ENCODE results near the gene AMER2. TPM values are rescaled to one million over a fixed set of nuclear protein-coding genes. Genes with fewer than 3 reads are reported as not detected.

The AMER2 gene
- total and polyA plus RNA-seq, 7 experiments from 2014 or later: 0.05 TPM; not detected in 6

DNA sequence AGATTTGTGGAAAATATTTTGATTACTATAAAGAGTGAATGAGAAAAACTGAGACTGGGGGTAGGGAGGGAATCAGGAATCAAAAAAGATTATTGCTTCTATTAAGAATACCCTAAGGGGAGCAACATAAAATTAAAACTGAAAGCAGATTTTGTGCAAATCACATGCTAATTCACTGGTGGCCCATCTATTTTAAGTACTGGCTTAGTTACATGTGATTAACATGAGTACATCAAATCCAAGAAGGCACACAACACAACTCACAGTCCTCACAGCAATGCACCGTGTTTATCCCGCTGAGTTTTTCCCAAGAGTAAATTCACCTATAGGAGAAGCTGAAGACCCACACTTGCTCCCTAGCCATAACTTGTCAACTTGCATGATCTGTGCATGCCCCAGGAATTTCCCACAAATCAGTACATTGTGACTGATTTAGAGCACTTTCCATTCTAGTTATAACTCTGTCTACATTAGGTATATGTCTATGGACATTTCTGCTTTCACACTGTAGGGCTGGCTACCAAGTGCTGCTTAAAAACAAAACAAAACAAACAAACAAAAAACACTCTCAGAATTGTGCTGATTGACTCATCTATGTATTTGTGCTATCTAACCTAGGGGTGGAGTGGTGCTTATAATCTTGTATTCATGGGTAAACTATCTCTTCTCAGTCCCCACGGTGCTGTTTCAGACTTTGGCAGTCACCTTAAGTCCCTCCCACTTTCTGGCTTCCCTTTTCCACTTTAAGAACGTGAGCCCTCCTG, 24.3 kb downstream of the AMER2 start:
- Mint-ChIP-seq H3K27ac (no peak overlapping the region), H3K4me1 (no peaks in the 10 kb centered on the region), H3K4me3 (no peak overlapping the region), H3K36me3 (no peaks in the 10 kb centered on the region), H3K9me3 (peaks cover 0 to 7% (median 4%) of the 10 kb centered on the region in 11 donors), H3K27me3 (peaks cover 14 to 38% (median 23%) of the 10 kb centered on the region in 5 donors)
- H3K27ac ChIP-seq (ENCODE audit: low read depth, low read length): no peak overlapping the region
- no peaks in the 10 kb centered on the region for H3K27me3 ChIP-seq (ENCODE audit: control insufficient read depth in 2 of 2, insufficient read depth in 2 of 2, low read length in 2 of 2)
- H3K36me3 ChIP-seq (ENCODE audit: control insufficient read depth in 2 of 3, insufficient read depth in 3 of 3, low read length in 3 of 3): no peaks in the 10 kb centered on the region
- no peaks in the 10 kb centered on the region for H3K9me3 ChIP-seq (ENCODE audit: control insufficient read depth in 2 of 3, low read length in 3 of 3)
- H3K4me1 ChIP-seq (ENCODE audit: control insufficient read depth in 2 of 2, insufficient read depth in 2 of 2, low read length in 2 of 2): no peaks in the 10 kb centered on the region
- DNase-seq (no peak), ATAC-seq (no peak)
- ChIA-PET POLR2A (no interaction called here), CTCF (no interaction called here)
- intact Hi-C loops (cut with micrococcal nuclease): no loop called here
- H3K4me3 ChIP-seq (ENCODE audit: low read length): no peak overlapping the region

DNA sequence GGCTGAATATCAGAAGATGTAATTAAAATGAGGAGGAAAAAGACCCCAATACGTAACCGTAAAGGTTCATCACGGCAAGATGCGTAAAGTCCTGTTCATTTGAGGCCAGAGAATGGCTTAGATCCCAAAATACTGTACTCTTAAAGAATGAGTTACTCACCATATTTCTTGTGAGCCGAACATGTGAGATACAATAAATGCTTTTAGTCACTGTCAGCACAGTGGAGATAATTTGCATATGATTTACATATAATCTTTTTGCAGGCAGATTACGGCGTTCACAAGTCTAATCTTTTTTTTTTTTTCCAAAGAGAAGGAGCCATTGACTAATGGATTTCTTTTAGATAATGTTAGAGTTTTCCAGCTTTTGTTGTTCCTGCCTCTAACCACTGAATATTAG, 28.4 kb downstream of the AMER2 start:
- DNase-seq (no peak), ATAC-seq (no peak)

DNA sequence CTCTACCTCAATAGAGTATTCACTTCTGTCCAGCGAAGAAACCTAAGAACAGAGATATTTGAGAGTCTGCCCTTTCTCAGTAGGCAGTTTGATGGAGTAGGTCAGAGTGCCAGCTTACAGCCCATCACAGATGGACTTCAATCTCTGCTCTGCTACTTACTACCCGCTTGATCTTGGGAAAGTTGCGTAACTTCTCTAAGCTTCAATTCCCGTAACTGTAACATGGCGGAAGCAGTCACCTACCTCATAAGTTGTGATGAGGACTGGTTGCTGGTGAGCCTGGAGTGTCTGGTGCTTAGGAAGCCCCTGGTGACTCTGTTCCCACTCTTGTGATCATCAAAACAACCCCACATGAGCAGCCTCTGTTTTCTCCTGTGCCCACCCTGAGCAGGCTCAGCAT, 31.0 kb downstream of the AMER2 start:
- CTCF ChIA-PET: interaction anchor here (0.7 kb wide), 1 partner anchor 146 kb away, joined by 3 read pairs; no protein-coding TSS in a partner anchor
- Mint-ChIP-seq H3K27me3 (peaks cover 24 to 54% (median 34%) of the 10 kb centered on the region in 5 donors), H3K4me1 (peaks cover 0 to 3% (median 0%) of the 10 kb centered on the region in 7 donors), H3K36me3 (peaks cover 0 to 4% (median 0%) of the 10 kb centered on the region in 5 donors), H3K9me3 (peaks cover 0 to 8% (median 0%) of the 10 kb centered on the region in 11 donors), H3K27ac (no peak overlapping the region), H3K4me3 (no peak overlapping the region)
- Histone ChIP-seq H3K36me3 (ENCODE audit: control insufficient read depth in 2 of 3, insufficient read depth in 3 of 3, low read length in 3 of 3) (no peaks in the 10 kb centered on the region), H3K9me3 (ENCODE audit: control insufficient read depth in 2 of 3, low read length in 3 of 3) (no peaks in the 10 kb centered on the region), H3K27ac (ENCODE audit: low read depth, low read length) (no peak overlapping the region), H3K27me3 (ENCODE audit: control insufficient read depth in 2 of 2, insufficient read depth in 2 of 2, low read length in 2 of 2) (no peaks in the 10 kb centered on the region), H3K4me1 (ENCODE audit: control insufficient read depth in 2 of 2, insufficient read depth in 2 of 2, low read length in 2 of 2) (no peaks in the 10 kb centered on the region), H3K4me3 (ENCODE audit: low read length) (no peak overlapping the region)
- ATAC-seq (no peak), DNase-seq (no peak)
- POLR2A ChIA-PET: no interaction called here
- intact Hi-C loops (cut with micrococcal nuclease): no loop called here

More for the DNA sequence above, 28.4 kb downstream of the AMER2 start:
- H3K4me1 Mint-ChIP-seq: no peaks in the 10 kb centered on the region
- no peak overlapping the region for H3K4me3 Mint-ChIP-seq
- H3K9me3 ChIP-seq (ENCODE audit: control insufficient read depth in 2 of 3, low read length in 3 of 3): no peaks in the 10 kb centered on the region
- no peaks in the 10 kb centered on the region for H3K36me3 ChIP-seq (ENCODE audit: control insufficient read depth in 2 of 3, insufficient read depth in 3 of 3, low read length in 3 of 3)
- H3K9me3 Mint-ChIP-seq: peaks cover 0 to 6% (median 0%) of the 10 kb centered on the region in 11 donors
- POLR2A ChIA-PET: no interaction called here
- H3K27me3 Mint-ChIP-seq: peaks cover 12 to 30% (median 18%) of the 10 kb centered on the region in 5 donors
- no peaks in the 10 kb centered on the region for H3K27me3 ChIP-seq (ENCODE audit: control insufficient read depth in 2 of 2, insufficient read depth in 2 of 2, low read length in 2 of 2)
- CTCF ChIA-PET: no interaction called here
- no peak overlapping the region for H3K27ac Mint-ChIP-seq
- H3K27ac ChIP-seq (ENCODE audit: low read depth, low read length): no peak overlapping the region
- H3K4me3 ChIP-seq (ENCODE audit: low read length): no peak overlapping the region
- H3K36me3 Mint-ChIP-seq: peaks cover 0 to 4% (median 0%) of the 10 kb centered on the region in 5 donors
- no peaks in the 10 kb centered on the region for H3K4me1 ChIP-seq (ENCODE audit: control insufficient read depth in 2 of 2, insufficient read depth in 2 of 2, low read length in 2 of 2)
- intact Hi-C loops (cut with micrococcal nuclease): no loop called here

DNA sequence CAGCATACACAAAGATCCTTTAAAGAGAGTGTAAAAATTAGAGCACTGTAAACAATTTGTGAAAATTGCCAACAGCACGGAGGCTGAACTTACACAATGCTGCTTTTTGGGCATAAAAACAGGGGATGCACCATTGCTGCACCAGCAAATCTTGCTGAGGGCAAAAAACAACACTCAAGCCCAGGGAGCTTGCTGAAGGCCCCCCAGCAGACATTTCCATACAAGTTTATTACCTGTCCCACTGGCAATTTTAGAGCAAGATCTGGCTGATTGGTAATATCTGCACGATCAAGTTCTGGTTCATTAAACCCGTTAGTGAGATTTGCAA, 34.3 kb downstream of the AMER2 start:
- no peak for ATAC-seq
- POLR2A ChIA-PET: no interaction called here
- Mint-ChIP-seq H3K4me1 (peaks cover 0 to 3% (median 0%) of the 10 kb centered on the region in 7 donors), H3K27ac (no peak overlapping the region), H3K36me3 (peaks cover 0 to 4% (median 0%) of the 10 kb centered on the region in 5 donors), H3K4me3 (no peak overlapping the region), H3K9me3 (peaks cover 0 to 23% (median 6%) of the 10 kb centered on the region in 11 donors), H3K27me3 (peaks cover 35 to 68% (median 44%) of the 10 kb centered on the region in 5 donors)
- no peak overlapping the region for H3K4me3 ChIP-seq (ENCODE audit: low read length)
- H3K36me3 ChIP-seq (ENCODE audit: control insufficient read depth in 2 of 3, insufficient read depth in 3 of 3, low read length in 3 of 3): no peaks in the 10 kb centered on the region
- no peaks in the 10 kb centered on the region for H3K4me1 ChIP-seq (ENCODE audit: control insufficient read depth in 2 of 2, insufficient read depth in 2 of 2, low read length in 2 of 2)
- DNase-seq: no peak
- no peaks in the 10 kb centered on the region for H3K27me3 ChIP-seq (ENCODE audit: control insufficient read depth in 2 of 2, insufficient read depth in 2 of 2, low read length in 2 of 2)
- CTCF ChIA-PET: no interaction called here
- no peak overlapping the region for H3K27ac ChIP-seq (ENCODE audit: low read depth, low read length)
- H3K9me3 ChIP-seq (ENCODE audit: control insufficient read depth in 2 of 3, low read length in 3 of 3): no peaks in the 10 kb centered on the region
- intact Hi-C loops (cut with micrococcal nuclease): no loop called here

- peaks cover 0 to 4% (median 0%) of the 10 kb centered on the region in 5 donors for H3K36me3 Mint-ChIP-seq
- Histone ChIP-seq H3K4me1 (ENCODE audit: control insufficient read depth in 2 of 2, insufficient read depth in 2 of 2, low read length in 2 of 2) (no peaks in the 10 kb centered on the region), H3K9me3 (ENCODE audit: control insufficient read depth in 2 of 3, low read length in 3 of 3) (no peaks in the 10 kb centered on the region), H3K27ac (ENCODE audit: low read depth, low read length) (no peak overlapping the region), H3K36me3 (ENCODE audit: control insufficient read depth in 2 of 3, insufficient read depth in 3 of 3, low read length in 3 of 3) (no peaks in the 10 kb centered on the region), H3K4me3 (ENCODE audit: low read length) (no peak overlapping the region), H3K27me3 (ENCODE audit: control insufficient read depth in 2 of 2, insufficient read depth in 2 of 2, low read length in 2 of 2) (no peaks in the 10 kb centered on the region)
- ATAC-seq (no peak), DNase-seq (no peak)
- H3K9me3 Mint-ChIP-seq: peaks cover 0 to 23% (median 6%) of the 10 kb centered on the region in 11 donors
- POLR2A ChIA-PET: no interaction called here
- H3K4me3 Mint-ChIP-seq: no peak overlapping the region
- H3K27ac Mint-ChIP-seq: no peak overlapping the region
- intact Hi-C loops (cut with micrococcal nuclease): no loop called here
- H3K4me1 Mint-ChIP-seq: peaks cover 0 to 3% (median 0%) of the 10 kb centered on the region in 7 donors
- CTCF ChIA-PET: no interaction called here
- H3K27me3 Mint-ChIP-seq: peaks cover 36 to 66% (median 47%) of the 10 kb centered on the region in 5 donors
Measured at GRCh38 chr13:25136880-25137787, 35.0 kb downstream of the AMER2 start.

DNA sequence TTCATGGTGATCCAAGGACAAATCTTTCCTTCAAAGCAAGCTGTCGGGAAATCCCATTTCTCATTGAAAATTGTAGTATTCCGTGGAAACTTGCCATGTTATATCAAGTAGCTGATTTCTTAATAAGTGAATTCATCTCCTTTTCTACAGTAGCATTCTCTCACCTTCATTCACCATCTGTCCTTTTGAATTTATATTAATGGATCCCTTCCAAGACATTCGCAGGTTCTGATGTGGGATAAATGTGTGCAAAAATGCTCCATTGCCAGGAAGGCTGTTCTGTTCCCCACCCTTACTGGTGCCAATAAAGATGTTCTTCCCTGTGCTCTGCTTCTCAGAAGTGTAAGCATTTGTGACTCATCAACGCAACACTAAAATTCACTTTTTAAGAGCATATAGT, 36.2 kb downstream of the AMER2 start:
- Histone ChIP-seq H3K36me3 (ENCODE audit: control insufficient read depth in 2 of 3, insufficient read depth in 3 of 3, low read length in 3 of 3) (no peaks in the 10 kb centered on the region), H3K9me3 (ENCODE audit: control insufficient read depth in 2 of 3, low read length in 3 of 3) (no peaks in the 10 kb centered on the region), H3K4me1 (ENCODE audit: control insufficient read depth in 2 of 2, insufficient read depth in 2 of 2, low read length in 2 of 2) (no peaks in the 10 kb centered on the region), H3K27ac (ENCODE audit: low read depth, low read length) (no peak overlapping the region), H3K4me3 (ENCODE audit: low read length) (no peak overlapping the region), H3K27me3 (ENCODE audit: control insufficient read depth in 2 of 2, insufficient read depth in 2 of 2, low read length in 2 of 2) (no peaks in the 10 kb centered on the region)
- no peaks in the 10 kb centered on the region for H3K36me3 Mint-ChIP-seq
- intact Hi-C loops (cut with micrococcal nuclease): no loop called here
- ChIA-PET CTCF (no interaction called here), POLR2A (no interaction called here)
- ATAC-seq (no peak), DNase-seq (no peak)
- peaks cover 39 to 60% (median 44%) of the 10 kb centered on the region in 5 donors for H3K27me3 Mint-ChIP-seq
- peaks cover 0 to 23% (median 6%) of the 10 kb centered on the region in 11 donors for H3K9me3 Mint-ChIP-seq
- H3K4me3 Mint-ChIP-seq: no peak overlapping the region
- no peak overlapping the region for H3K27ac Mint-ChIP-seq
- H3K4me1 Mint-ChIP-seq: peaks cover 0 to 3% (median 0%) of the 10 kb centered on the region in 7 donors
